ENCODE measurements around the gene STARD9. TPM values are rescaled to one million over a fixed set of nuclear protein-coding genes. Genes with fewer than 3 reads are reported as not detected.

Gene STARD9
- total and polyA plus RNA-seq, 9 of the 15 experiments (the other 6 are each of a cell fraction or from before 2014, with no cell fraction given), result 0.45 to 6.0 (median 3.6) TPM

DNA sequence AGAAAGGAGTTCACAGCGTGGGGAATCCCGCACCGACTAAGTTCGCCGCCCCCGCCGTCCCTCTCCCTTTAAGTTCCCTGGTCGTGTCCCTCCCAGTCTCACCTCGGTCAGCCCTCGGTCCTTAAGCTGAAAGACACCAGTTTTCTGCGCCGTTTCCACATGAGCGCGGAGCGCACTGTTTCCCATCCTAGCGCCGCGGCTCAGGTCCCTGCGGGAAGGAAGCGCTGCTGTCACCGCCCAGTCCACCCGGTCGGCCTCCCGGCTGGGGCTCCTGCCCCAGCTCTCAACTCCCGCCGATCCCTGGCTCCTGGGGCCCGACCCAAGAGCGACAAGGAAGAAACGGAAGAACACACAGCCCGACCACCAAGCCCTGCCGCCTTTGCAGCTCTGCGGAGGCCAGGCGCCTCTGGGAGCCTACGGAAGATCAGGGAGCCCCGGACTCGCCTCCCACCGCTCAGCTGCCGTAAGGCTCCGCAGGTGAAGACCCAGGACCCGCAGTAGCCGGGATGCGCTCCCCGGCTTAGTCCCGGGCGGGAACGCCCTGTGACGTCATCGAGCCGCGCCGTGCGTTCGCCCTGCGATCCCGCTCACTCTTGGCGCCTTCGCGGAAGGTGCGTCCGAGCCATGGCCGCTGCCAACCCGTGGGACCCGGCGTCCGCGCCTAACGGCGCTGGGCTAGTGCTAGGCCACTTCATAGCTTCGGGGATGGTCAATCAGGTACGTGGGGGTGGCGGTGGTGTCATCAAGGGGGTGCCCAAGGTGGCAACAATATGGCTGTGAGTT is 27.0 kb upstream of the STARD9 start, which contains the start of the genes HAUS2 and LRRC57 (continued):
- peak; percentile 60; the same call in 1 of the 2 replicates for TF ChIP-seq MTA3 (IDR thresholded peaks at IDR 0.05; ENCODE audit: borderline replicate concordance)
- no peak for TF ChIP-seq ZFP1 (CRISPR knock-in tag; IDR thresholded peaks at IDR 0.05)

DNA sequence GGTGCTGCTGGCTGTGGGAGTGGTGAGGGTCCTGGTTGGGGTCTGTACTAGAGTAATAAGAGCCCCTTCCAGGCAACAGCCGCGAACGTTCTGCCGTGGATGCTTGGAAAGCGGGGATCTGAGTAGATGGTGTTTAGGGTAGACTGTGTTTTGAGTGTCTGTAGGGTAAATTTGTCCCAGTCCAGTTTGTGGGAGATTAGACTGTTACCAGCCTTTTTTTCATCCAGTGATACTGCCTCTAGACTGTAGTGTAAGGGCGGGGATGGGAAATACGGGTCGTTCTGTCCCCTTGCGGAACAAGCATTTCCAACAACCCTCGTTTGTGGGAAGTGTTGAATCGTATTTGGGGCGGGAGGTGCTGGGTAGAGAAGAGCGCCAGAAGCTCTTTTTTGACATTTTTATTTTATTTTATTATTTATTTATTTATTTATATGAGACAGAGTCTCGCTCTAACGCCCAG is 26.3 kb upstream of the STARD9 start:
- Histone ChIP-seq H3K4me2 (ENCODE audit: insufficient read depth, low read length) (peak overlapping the region; percentile 91), H3K9ac (ENCODE audit: insufficient read depth in 1 of 2, low read depth in 2 of 2, low read length in 2 of 2) (peak overlapping the region; percentile 93 to 97), H3K9me3 (replicated peaks; ENCODE audit: control insufficient read depth, insufficient read depth, low read depth, low read length) (no peaks in the 10 kb centered on the region), H4K20me1 (replicated peaks; ENCODE audit: control insufficient read depth, insufficient read depth, low read length) (peaks cover 5% of the 10 kb centered on the region; the same call in 1 of the 2 replicates), H3K4me3 (peak overlapping the region; percentile 98), H3K36me3 (ENCODE audit: control insufficient read depth, insufficient read depth, low read length) (peaks cover 53% of the 10 kb centered on the region), H3K27ac (ENCODE audit: extremely low read depth, low read depth, low read length) (peak overlapping the region; percentile 89), H3K79me2 (ENCODE audit: control insufficient read depth, insufficient read depth, low read length) (peaks cover 78% of the 10 kb centered on the region), H3K4me1 (replicated peaks in 1 of 2; ENCODE audit: control insufficient read depth in 2 of 2, insufficient read depth in 2 of 2, low read length in 2 of 2) (peaks cover 9 to 24% of the 10 kb centered on the region in 2 experiments), H2AFZ (ENCODE audit: low read depth, low read length) (peak overlapping the region; percentile 94), H3K27me3 (ENCODE audit: control insufficient read depth in 2 of 2, insufficient read depth in 2 of 2, low read length in 2 of 2) (no peaks in the 10 kb centered on the region), H3K9me1 (ENCODE audit: control insufficient read depth, insufficient read depth, low read length) (no peaks in the 10 kb centered on the region)
- BruUV-seq (replicated peaks), result TSS peak; percentile 62
- ATAC-seq (peak; percentile 78), DNase-seq (ENCODE audit: extremely low read depth in 1 of 4, low spot score in 3 of 4) (peak in 2 of 4 experiments; percentile 57 to 65), FAIRE-seq (no peak)
- ChIA-PET POLR2A (interaction anchor here (1.3 to 3.2 kb wide), 4 partner anchors 11 to 53 kb away, joined by 3 to 21 read pairs (median 9); partner anchors contain the start of genes SNAP23 and STARD9), CTCF (ENCODE audit: low intra/inter-chr PET ratio) (no interaction called here)
- in situ Hi-C loops (cut with MboI) (no loop called here), intact Hi-C loops (cut with micrococcal nuclease) (loop anchor here (2.0 to 10.0 kb wide), 2 partner anchors 54 to 106 kb away; partner anchors contain the start of gene SNAP23)
- WGBS (ENCODE audit: insufficient coverage, low coverage, missing lambda C conversion rate), result 2% methylated on average over 15 of the region's 15 CpGs
- TF ChIP-seq HLTF (IDR thresholded peaks at IDR 0.05) (0 out of 2 replicates have a peak, but pooled peaks have one; percentile 9), KAT7 (CRISPR knock-in tag; IDR thresholded peaks at IDR 0.05; ENCODE audit: borderline replicate concordance) (peak; percentile 19; the same call in 1 of the 2 replicates), GATAD2A (IDR thresholded peaks at IDR 0.05) (peak; percentile 60; the same call in 1 of the 2 replicates), GTF2F1 (IDR thresholded peaks at IDR 0.05; ENCODE audit: low read depth, low read length) (no peak), MYC (IDR thresholded peaks at IDR 0.05; ENCODE audit: low read depth, low read length) (no peak), MYC (CRISPR knock-in tag; IDR thresholded peaks at IDR 0.05; ENCODE audit: borderline replicate concordance, low read depth) (0 out of 2 replicates have a peak, but pooled peaks have one; percentile 7), NFRKB (IDR thresholded peaks at IDR 0.05; ENCODE audit: low read depth) (0 out of 2 replicates have a peak, but pooled peaks have one; percentile 65)
- TF ChIP-seq, protein P1, sequence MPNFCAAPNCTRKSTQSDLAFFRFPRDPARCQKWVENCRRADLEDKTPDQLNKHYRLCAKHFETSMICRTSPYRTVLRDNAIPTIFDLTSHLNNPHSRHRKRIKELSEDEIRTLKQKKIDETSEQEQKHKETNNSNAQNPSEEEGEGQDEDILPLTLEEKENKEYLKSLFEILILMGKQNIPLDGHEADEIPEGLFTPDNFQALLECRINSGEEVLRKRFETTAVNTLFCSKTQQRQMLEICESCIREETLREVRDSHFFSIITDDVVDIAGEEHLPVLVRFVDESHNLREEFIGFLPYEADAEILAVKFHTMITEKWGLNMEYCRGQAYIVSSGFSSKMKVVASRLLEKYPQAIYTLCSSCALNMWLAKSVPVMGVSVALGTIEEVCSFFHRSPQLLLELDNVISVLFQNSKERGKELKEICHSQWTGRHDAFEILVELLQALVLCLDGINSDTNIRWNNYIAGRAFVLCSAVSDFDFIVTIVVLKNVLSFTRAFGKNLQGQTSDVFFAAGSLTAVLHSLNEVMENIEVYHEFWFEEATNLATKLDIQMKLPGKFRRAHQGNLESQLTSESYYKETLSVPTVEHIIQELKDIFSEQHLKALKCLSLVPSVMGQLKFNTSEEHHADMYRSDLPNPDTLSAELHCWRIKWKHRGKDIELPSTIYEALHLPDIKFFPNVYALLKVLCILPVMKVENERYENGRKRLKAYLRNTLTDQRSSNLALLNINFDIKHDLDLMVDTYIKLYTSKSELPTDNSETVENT (CRISPR knock-in tag; IDR thresholded peaks at IDR 0.05), result 0 out of 2 replicates have a peak, but pooled peaks have one; percentile 0
- TF ChIP-seq, protein P2, sequence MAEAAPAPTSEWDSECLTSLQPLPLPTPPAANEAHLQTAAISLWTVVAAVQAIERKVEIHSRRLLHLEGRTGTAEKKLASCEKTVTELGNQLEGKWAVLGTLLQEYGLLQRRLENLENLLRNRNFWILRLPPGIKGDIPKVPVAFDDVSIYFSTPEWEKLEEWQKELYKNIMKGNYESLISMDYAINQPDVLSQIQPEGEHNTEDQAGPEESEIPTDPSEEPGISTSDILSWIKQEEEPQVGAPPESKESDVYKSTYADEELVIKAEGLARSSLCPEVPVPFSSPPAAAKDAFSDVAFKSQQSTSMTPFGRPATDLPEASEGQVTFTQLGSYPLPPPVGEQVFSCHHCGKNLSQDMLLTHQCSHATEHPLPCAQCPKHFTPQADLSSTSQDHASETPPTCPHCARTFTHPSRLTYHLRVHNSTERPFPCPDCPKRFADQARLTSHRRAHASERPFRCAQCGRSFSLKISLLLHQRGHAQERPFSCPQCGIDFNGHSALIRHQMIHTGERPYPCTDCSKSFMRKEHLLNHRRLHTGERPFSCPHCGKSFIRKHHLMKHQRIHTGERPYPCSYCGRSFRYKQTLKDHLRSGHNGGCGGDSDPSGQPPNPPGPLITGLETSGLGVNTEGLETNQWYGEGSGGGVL (CRISPR knock-in tag; IDR thresholded peaks at IDR 0.05), result no peak
- TF ChIP-seq, protein P3, sequence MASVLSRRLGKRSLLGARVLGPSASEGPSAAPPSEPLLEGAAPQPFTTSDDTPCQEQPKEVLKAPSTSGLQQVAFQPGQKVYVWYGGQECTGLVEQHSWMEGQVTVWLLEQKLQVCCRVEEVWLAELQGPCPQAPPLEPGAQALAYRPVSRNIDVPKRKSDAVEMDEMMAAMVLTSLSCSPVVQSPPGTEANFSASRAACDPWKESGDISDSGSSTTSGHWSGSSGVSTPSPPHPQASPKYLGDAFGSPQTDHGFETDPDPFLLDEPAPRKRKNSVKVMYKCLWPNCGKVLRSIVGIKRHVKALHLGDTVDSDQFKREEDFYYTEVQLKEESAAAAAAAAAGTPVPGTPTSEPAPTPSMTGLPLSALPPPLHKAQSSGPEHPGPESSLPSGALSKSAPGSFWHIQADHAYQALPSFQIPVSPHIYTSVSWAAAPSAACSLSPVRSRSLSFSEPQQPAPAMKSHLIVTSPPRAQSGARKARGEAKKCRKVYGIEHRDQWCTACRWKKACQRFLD (CRISPR knock-in tag; IDR thresholded peaks at IDR 0.05), result peak; percentile 22; the same call in 1 of the 2 replicates
